Measurements from ENCODE around the gene RREB1. TPM values are rescaled to one million over a fixed set of nuclear protein-coding genes. Genes with fewer than 3 reads are reported as not detected.

Gene RREB1
- total RNA-seq, 4 donors from 2014 or later = 73.9 to 214 (median 107) TPM

DNA sequence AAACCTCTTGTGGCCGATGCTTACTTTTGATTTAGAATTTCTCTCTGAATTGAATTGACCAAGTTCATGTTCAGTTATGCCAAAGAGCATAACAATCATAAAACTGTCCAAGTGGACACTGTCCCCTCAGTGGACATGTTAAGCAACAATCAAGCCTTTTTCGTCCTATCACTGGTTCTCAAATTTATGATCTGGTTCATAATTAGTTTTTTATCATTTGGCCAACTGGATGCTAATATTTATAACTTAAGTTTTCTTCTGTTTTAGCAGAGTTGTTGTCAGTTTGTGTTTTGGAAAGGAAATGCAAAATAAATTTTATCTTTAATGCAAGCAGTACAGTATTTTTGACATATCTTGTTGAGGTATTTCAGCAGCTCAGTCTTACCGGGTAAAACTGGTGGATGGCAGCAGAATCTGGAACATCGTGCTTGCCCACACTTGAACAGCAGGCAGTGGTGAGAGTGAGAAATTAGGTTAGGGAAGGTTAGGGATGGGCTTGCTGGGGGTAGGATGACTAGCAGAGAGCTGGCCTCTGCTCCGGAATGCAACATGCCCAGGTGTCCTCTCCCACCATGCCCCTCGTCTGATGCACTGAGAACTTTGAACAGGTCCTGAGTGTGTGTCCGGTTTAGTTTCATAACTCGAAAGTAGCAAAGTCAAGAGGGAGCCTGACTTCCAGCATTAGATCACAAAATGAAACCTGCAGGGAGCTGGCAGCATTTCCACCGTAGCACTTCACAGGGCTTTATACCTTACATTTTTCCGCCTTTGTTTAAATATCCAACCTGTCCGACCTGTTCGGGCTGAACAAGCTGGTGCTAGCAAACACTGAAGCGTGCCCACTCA lies 93.1 kb downstream of the RREB1 start:
- TF ChIP-seq EP300 (IDR thresholded peaks at IDR 0.05; ENCODE audit: low read depth) (no peak), POLR2AphosphoS5 (IDR thresholded peaks at IDR 0.05) (no peak), POLR2A (IDR thresholded peaks at IDR 0.05) (no peak)
- TF ChIP-seq, protein P1, sequence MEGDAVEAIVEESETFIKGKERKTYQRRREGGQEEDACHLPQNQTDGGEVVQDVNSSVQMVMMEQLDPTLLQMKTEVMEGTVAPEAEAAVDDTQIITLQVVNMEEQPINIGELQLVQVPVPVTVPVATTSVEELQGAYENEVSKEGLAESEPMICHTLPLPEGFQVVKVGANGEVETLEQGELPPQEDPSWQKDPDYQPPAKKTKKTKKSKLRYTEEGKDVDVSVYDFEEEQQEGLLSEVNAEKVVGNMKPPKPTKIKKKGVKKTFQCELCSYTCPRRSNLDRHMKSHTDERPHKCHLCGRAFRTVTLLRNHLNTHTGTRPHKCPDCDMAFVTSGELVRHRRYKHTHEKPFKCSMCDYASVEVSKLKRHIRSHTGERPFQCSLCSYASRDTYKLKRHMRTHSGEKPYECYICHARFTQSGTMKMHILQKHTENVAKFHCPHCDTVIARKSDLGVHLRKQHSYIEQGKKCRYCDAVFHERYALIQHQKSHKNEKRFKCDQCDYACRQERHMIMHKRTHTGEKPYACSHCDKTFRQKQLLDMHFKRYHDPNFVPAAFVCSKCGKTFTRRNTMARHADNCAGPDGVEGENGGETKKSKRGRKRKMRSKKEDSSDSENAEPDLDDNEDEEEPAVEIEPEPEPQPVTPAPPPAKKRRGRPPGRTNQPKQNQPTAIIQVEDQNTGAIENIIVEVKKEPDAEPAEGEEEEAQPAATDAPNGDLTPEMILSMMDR (IDR thresholded peaks at IDR 0.05) = no peak
- WGBS, 2 donors (ENCODE audit: low coverage in 1 of 2) = 59 to 74% methylated on average over 7 to 13 of the region's 13 CpGs
- in situ Hi-C loops (cut with MboI; ENCODE audit: low pct_ligation_motif_present in 1 of 4, low pct_unique_long_range_greater_than_20kb in 1 of 4, low sequenced_read_pairs in 3 of 4) = no loop called here

DNA sequence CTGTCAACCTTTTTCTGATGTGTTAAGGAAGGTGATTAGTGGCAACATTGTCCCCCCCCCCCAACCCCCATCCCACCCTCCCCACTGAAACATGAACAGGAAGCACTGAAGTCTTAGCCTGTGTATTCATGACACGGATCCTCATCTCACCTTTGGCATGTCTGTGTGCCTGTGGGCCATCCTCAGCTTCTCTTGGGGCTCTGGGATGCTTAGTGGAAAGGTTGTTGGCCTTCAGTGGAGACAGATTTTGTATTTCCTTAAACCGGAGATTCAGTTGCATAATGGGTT lies 93.6 kb downstream of the RREB1 start:
- peak overlapping the region; percentile 55 to 81 (median 64) for H3K27ac ChIP-seq
- intact Hi-C loops (cut with DNase I; ENCODE audit: low total_unique reads) = no loop called here
- WGBS, 2 donors (ENCODE audit: low coverage in 1 of 2) = 34% methylated on average over 2 of the region's 2 CpGs; no CpG with 5 or more reads in 1 of the 2 donors
- TF ChIP-seq EP300 (IDR thresholded peaks at IDR 0.05; ENCODE audit: low read depth) (no peak), POLR2AphosphoS5 (IDR thresholded peaks at IDR 0.05) (no peak), POLR2A (IDR thresholded peaks at IDR 0.05) (no peak)
- TF ChIP-seq, protein P1 (IDR thresholded peaks at IDR 0.05) = no peak
- in situ Hi-C loops (cut with MboI; ENCODE audit: low pct_ligation_motif_present in 1 of 4, low pct_unique_long_range_greater_than_20kb in 1 of 4, low sequenced_read_pairs in 3 of 4) = no loop called here
- no peak for DNase-seq
- H3K9me3 ChIP-seq = no peaks in the 10 kb centered on the region
- no peaks in the 10 kb centered on the region for H3K27me3 ChIP-seq
- peaks cover 0 to 25% (median 9%) of the 10 kb centered on the region in 4 donors for H3K4me1 ChIP-seq
- no peak overlapping the region for H3K4me3 ChIP-seq
- peaks cover 0 to 8% (median 0%) of the 10 kb centered on the region in 4 donors for H3K36me3 ChIP-seq

More for the DNA sequence above, 93.1 kb downstream of the RREB1 start:
- no peaks in the 10 kb centered on the region for H3K9me3 ChIP-seq
- intact Hi-C loops (cut with DNase I; ENCODE audit: low total_unique reads) = no loop called here
- H3K27ac ChIP-seq = peak overlapping the region; percentile 55 to 81 (median 64)
- peak; percentile 53 for DNase-seq
- H3K4me3 ChIP-seq = no peak overlapping the region
- H3K36me3 ChIP-seq = peaks cover 0 to 8% (median 0%) of the 10 kb centered on the region in 4 donors
- H3K27me3 ChIP-seq = no peaks in the 10 kb centered on the region
- H3K4me1 ChIP-seq = peaks cover 0 to 30% (median 12%) of the 10 kb centered on the region in 4 donors

DNA sequence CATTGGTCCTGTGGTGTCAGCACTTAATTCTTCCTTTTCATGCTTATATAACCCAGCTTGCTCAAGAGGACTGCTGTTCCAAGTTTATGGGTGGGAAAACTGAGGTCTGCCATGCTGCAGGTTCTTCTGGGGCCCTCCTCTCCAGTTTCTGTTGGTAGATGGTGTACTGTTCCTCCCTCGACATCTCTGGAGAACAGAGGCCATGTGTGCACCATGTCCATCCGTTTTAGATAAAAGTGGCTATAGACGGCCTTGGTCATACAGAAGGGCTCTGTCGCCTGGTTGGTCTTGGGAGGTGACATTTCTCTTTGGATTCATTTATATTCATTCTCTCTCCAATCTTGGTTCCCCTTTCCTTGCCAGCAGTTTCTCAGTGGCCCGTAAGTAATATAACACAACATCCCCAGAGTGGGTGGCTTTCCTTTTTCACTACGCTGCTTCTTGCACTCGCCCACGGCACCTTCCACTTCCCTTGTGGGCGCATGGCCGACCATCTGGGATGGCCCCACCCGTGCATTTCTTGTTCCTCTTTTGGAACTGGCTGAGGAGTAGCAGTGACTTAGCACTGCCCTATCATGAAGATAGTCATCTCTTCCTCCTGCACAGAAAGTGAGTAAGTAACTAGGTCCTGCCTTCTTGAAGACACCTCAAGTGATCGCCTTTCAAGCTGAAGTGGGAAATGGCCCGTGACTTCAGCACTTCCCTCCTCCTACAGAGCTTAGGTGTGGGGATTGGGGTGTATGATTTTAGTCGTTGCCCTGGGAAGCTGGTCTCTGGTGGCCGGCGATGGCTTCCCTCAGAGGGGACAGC lies 94.2 kb downstream of the RREB1 start:
- Histone ChIP-seq H3K27ac (peak overlapping the region; percentile 55 to 81 (median 64)), H3K36me3 (peaks cover 0 to 8% (median 0%) of the 10 kb centered on the region in 4 donors), H3K27me3 (no peaks in the 10 kb centered on the region), H3K9me3 (no peaks in the 10 kb centered on the region), H3K4me3 (no peak overlapping the region), H3K4me1 (peaks cover 0 to 19% (median 7%) of the 10 kb centered on the region in 4 donors)
- 77 to 100% methylated on average over 2 to 16 of the region's 16 CpGs for WGBS, 2 donors (ENCODE audit: low coverage in 1 of 2)
- intact Hi-C loops (cut with DNase I; ENCODE audit: low total_unique reads) = no loop called here
- peak; percentile 65 for DNase-seq
- TF ChIP-seq POLR2A (IDR thresholded peaks at IDR 0.05) = no peak
- TF ChIP-seq EP300 (IDR thresholded peaks at IDR 0.05; ENCODE audit: low read depth) = no peak
- TF ChIP-seq, protein P1 (IDR thresholded peaks at IDR 0.05) = no peak
- TF ChIP-seq POLR2AphosphoS5 (IDR thresholded peaks at IDR 0.05) = peak in 2 of 3 donors; percentile 5 to 14
- in situ Hi-C loops (cut with MboI; ENCODE audit: low pct_ligation_motif_present in 1 of 4, low pct_unique_long_range_greater_than_20kb in 1 of 4, low sequenced_read_pairs in 3 of 4) = no loop called here

DNA sequence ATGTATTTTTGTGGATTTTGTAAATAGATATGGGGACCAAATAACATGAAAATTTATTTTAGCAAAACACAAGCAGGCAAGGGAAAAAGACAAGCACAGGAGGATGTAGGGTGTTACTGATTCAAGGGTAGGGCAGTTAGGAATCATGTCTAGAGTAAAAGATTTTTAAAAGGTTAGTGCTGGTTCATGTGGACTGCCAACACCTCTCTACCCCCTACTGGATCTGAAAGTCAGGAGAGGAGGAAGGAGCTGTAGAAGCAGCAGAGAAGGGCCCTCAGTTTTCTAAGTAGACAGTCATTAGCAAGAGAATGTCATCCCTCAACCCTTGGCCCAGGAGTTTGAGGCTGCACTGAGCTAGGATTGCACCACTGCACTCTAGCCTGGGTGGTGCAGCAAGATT lies 95.2 kb downstream of the RREB1 start:
- no peaks in the 10 kb centered on the region for H3K9me3 ChIP-seq
- H3K4me3 ChIP-seq = no peak overlapping the region
- H3K27me3 ChIP-seq = no peaks in the 10 kb centered on the region
- peaks cover 0 to 17% (median 7%) of the 10 kb centered on the region in 4 donors for H3K4me1 ChIP-seq
- DNase-seq = no peak
- no peak for TF ChIP-seq EP300 (IDR thresholded peaks at IDR 0.05; ENCODE audit: low read depth)
- no peak for TF ChIP-seq POLR2A (IDR thresholded peaks at IDR 0.05)
- no peak for TF ChIP-seq POLR2AphosphoS5 (IDR thresholded peaks at IDR 0.05)
- TF ChIP-seq, protein P1 (IDR thresholded peaks at IDR 0.05) = no peak
- H3K36me3 ChIP-seq = peaks cover 0 to 3% (median 0%) of the 10 kb centered on the region in 4 donors
- H3K27ac ChIP-seq = peak overlapping the region in 1 of 4 donors; percentile 13
- in situ Hi-C loops (cut with MboI; ENCODE audit: low pct_ligation_motif_present in 1 of 4, low pct_unique_long_range_greater_than_20kb in 1 of 4, low sequenced_read_pairs in 3 of 4) (no loop called here), intact Hi-C loops (cut with DNase I; ENCODE audit: low total_unique reads) (no loop called here)

Measured in transverse colon (tissue), 4 donors.